ENCODE measurements around the gene FCGBP.
"Not testable (repeated sequence)": the region's sequence is repeated elsewhere in the genome, so short reads cannot be mapped to it uniquely, and the experiment has no call there.

Gene FCGBP

DNA sequence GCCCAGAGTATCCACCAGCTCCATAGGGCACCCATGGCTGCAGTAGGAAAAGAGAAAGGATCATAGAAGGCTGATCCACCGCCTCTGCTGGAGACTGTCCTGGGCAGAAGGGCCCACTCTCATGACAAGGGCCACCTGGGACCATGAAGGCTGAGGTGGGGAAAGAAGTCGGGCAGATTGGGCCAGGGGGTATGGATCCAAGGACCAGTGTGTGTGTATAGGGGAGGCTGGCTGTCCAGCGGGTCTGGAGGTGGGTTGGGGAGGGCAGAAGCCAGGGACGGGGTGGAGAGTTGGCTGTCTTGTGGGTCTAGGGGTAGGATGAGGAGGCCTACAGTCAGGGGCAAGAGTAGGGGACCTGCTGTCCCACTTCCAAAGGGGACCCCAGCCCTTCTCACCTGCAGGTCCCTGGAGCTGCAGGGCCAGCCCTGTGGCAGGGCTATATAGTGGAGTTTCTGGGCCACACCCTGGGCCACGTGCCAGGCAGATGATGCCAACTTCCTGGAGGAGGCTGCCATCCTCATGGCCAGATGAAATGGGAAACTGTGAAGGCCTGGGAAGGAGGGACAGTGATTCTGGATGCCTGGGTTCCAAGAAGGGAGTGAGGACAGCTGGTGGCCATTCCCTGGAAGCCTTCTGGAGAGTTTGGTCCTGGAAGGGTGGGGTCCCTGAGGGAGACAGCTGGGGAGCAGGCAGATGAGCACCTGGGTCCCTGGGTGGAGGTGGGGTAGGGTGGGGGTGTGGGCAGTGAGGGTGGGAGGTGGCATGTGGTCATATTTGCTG is at the start of gene FCGBP:
Gene FCGBP, minus strand, starts transcription at position 51 of the 780 bp plus-strand sequence.
- DNase-seq, result no peak

DNA sequence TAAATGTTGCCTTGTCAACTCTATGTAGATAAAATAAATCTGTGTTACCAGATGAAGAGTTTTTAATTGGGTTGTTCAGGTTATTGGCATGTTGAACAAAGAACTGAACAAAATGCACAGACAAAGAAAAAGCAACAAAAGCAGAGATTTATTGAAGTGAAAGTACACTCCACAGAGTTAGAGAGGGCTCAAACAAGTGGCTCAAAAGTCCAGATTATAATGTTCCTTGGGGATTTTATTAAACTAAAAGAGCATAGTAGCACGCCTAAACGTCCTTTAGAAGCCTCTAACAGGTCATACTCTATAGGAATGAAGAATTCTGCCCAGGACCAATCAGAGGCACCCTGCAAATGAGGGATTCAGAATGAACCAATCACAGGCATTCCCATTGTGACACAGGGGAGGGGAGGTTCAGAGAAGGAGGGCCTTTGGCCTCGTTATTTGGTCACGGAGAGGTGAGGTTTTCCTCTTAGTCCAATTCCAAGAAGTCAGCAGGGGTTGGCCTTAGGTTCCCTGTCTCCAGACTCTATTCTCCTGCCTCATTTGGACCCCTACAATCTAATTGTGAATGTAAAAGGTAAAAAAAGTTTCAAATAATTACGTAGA is 49.4 kb upstream of the FCGBP start:
- no peak for DNase-seq

DNA sequence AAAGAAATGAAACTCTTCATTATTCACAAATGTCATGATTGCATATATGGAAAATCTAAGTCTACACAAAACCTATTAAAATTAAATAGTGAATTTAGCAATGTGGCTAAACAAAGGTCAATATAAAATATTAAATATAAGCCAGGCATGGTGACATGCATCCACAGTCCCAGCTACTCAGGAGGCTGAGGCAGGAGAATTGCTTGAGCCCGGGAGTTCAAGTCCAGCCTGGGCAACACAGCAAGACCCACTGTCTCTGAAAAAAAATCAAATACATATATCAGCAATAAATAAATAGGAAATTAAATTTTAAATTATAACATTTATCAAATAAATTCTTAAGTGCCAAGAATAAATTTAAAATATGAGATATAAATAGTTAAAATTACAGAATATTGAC is 48.4 kb upstream of the FCGBP start:
- DNase-seq, result no peak

DNA sequence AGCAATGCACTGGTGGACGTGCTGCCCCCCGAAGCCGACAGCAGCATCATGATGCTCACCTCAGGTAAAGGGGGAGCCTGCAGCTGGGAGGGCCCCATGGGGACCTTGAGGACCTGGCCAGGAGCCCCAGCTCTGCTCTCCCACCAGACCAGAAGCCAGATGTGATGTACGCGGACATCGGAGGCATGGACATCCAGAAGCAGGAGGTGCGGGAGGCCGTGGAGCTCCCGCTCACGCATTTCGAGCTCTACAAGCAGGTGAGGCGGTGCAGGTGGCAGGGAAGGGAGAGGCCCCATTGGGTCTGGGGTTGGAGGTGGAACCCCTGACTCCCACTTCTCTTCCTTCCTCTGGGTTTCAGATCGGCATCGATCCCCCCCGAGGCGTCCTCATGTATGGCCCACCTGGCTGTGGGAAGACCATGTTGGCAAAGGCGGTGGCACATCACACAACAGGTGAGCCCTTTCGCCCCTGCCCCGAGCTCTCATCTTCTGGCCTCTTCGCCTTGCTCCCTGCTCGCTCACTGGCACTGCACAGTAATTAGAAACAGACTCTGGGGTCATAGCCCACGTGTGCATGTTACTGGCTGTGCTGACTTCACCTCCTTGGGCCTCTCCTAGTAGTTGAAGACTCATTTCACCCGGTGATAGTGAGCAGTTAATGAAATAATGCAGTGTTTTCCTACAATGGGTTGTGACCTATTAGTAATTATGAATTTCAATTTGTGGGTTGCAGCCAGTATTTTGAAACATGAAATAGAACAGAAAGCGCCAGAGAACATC is 40.1 kb upstream of the FCGBP start:
- no peak for DNase-seq

DNA sequence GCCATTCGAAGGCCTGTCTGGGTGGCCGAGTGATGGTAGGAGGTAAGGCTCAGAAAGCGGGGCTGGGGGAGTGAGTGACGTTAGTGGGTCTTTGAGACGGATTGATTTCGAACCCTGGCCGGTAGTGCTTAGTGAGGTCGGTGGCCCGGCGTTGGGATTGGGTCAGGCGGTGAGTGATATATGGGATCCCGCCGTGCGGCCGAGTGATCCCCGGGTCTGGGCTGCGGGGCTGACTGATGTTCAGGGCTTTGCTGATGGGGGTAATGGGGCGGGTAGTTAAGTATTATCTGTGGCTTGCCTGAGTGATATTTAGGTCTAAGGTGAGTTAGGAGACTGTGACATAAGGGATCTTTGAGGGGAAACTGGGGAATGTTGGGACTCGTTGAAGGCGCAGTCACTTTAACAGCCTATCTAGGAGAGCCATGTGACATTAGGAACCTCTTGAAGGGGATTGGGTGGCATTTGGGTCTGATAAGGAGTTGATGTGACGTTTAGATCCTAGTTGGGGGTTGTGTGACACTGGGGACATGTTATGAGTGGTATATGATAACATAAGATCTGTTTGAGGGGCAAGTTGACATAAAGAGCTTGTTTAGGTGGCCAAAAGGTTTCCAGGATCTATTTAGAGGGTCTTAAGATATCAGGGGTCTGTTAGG is 37.1 kb upstream of the FCGBP start:
- DNase-seq, result no peak

DNA sequence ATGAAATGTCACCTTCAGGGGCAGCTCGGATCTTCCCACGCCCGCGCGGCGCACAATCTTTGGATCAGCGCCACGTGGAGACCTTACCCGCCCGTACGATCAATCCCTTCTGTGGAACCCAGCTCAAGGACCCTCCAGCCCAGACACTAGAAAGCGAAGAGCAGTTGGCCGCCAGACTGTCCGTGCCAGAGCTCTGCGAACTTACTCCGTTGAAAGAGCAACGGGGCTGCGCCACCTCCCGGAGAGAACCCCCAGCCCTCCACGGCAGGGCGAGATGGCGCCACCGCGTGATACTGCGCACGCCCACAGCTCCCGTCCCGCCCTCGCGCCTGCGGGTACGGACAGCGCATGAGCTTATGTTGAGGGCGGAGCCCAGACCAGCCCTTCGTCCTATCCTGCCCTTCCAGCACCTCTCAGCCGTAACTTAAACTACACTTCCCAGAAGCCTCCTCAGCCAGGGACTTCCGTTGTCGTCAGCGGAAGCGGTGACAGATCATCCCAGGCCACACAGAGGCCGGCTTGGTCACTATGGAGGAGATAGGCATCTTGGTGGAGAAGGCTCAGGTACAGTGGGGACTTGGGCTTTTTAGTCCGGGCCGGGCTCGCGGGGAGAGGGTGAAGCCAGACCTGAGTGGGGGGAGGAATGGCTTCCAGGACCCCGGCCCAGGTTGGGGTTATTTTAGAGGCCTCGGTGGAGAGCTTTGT is 36.4 kb upstream of the FCGBP start, which contains the start of gene PSMC4:
Gene PSMC4, plus strand, starts transcription at position 491 of the 705 bp plus-strand sequence. Its CDS starts 38 bp downstream, at position 529.
- peak; percentile 99 for DNase-seq

DNA sequence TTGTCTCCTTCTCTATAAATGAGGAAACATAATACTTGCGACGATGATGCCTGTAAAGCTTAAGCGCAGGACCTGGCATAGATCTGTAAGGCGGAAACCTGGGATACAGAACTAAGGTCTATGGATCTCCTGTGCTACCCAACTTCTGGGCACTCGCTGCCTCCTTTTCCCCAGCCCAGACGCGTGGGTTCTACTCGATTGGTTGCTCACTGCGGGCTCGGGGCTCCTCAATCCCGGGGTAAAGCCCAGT is 35.9 kb upstream of the FCGBP start:
- DNase-seq, result no peak

DNA sequence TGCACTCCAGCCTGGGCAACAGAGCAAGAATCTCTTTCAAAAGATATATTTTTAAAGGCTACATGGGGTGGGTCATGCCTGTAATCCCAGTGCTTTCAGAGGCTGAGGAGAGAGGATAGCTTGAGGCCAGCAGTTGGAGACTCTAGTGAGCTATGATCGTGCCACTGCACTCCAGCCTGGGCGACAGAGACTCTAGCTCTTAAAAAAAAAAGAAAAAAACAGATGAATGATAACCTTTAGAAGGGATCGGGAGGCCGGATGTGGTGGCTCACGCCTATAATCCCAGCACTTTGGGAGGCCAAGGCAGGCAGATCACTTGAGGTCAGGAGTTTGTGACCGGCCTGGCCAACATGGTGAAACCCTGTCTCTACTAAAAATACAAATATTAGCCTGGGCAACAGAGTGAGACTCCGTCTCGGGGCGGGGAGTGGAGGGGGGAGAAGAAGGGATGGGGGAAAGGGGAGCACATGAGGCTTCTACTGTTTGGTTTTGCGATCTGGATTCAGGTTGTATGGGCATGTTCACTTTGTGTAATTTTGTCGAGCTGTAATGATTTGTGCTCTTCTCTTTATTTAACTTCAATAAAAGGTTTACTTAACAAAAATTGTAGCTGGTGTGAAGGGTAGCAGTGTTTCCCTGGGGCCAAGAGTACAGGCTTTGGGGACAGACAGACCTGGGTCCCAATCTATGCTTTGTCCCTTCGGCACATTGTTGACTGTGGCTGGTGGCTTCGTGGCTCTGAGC is 35.4 kb upstream of the FCGBP start:
- DNase-seq, result no peak

DNA sequence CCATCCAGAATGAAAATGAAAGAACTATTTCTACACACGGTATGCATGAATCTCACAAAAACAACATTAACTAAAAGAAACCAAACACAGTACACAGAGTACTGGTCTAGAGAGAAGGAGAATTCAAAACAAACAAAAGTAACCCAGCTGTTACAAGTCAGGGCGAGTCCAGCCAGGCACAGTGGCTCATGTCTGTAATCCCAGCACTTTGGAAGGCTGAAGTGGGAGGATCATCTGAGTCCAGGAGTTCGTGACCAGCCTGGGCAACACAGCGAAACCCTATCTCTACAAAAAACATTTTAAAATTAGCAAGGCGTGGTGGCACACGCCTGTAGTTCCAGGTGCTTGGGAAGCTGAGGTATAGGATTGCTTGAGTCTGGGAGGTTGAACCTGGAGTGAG is 34.8 kb upstream of the FCGBP start:
- DNase-seq, result no peak

DNA sequence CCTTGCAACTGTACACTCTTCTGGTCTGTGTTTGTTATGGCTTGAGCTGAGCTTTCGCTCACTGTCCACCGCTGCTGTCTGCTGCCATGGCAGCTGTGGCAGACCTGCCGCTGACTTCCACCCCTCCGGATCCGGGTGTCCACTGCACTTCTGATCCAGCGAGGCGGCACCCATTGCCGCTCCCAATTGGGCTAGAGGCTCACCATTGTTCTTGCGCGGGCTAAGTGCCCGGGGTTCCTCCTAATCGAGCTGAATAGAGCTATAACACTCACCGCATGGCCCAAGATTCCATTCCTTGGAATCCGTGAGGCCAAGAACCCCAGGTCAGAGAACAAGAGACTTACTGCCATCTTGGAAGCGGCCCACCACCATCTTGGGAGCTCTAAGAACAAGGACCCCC is 34.4 kb upstream of the FCGBP start:
- DNase-seq, result no peak

DNA sequence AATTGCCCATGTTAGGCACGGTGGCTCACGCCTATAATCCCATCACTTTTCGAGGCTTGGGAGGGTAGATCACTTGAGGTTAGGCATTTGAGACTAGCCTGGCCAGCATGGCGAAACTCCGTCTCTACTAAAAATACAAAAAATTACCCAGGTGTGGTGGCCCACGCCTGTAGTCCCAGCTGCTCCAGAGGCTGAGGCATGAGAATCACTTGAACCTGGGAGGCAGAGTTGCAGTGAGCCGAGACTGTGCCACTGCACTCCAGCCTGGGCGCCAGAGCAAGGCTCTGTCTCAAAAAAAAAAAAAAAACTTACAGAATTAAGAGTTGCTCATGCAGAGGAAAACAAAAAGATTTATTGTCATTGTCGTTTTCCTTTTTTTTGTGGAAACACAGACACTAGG is 33.1 kb upstream of the FCGBP start:
- DNase-seq, result no peak

DNA sequence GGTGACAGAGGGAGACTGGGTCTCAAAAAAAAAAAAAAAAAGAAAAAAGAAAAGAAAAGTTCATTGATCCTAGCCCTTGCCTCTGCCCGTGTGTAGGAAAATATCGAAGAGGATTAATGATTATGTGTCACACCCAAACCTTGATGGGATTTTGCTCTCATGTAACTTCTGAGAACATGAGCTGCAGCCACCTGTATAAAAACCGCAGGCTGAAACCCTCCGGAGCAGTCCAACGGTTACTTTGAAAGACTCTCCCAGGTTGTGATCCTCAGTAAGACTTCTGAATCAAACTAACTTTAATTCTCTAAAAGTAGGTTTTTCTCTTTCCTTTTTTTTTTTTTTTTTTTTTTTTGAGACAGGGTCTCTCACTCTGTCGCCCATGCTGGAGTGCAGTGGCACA is 32.2 kb upstream of the FCGBP start:
- no peak for DNase-seq

DNA sequence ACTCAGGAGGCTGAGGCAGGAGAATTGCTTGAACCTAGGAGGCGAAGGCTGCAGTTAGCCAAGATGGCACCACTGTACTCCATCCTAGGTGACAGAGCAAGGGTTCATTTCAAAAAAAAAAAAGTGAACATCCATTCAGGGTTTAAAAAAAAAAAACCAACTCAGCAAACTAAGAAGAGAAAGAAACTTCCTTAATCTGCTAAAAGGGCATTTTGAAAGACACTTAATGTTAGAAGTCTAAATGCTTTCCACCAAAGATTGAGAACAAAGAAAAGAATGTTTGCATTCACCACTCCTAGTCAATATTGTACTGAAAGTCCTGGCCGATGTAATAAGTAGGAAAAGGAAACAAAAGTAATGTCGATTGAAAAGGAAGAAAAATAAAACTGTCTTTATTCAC is 29.5 kb upstream of the FCGBP start:
- DNase-seq, result no peak

DNA sequence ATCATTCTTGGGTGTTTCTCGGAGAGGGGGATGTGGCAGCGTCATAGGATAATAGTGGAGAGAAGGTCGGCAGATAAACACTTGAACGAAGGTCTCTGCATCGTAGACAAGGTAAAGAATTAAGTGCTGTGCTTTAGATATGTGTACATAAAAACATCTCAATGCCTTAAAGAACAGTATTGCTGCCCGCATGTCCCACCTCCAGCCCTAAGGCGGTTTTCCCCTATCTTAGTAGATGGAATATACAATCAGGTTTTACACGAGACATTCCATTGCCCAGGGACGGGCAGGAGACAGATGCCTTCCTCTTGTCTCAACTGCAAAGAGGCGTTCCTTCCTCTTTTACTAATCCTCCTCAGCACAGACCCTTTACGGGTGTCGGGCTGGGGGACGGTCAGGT is 25.0 kb upstream of the FCGBP start:
- DNase-seq, result not testable (repeated sequence)

DNA sequence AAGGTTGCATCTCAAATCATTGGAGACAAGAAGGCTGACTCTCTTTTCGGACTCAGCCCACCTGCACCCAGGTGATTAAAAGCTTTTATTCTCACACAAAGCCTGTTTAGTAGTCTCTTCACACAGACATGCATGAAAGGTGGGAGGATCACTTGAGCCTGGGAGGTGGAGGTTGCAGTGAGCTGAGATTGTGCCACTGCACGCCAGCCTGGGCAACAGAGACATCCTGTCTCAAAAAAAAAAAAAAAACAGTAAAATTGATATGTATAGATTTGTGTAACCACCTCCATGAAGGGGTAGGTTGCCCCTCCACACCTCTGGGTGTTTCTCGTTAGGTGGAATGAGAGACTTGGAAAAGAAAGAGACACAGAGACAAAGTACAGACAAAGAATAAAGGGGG is 24.5 kb upstream of the FCGBP start:
- not testable (repeated sequence) for DNase-seq

DNA sequence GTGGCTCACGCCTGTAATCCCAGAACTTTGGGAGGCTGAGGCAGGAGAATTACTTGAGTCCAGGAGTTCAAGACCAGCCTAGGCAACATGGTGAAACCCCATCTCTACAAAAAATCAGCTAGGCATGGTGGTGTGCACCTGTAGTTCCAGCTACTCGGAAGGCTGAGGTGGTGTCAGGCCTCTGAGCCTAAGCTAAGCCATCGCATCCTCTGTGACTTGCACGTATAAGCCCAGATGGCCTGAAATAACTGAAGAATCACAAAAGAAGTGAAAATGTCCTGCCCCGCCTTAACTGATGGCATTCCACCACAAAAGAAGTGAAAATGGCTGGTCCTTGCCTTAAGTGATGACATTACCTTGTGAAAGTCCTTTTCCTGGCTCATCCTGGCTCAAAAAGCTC is 23.5 kb upstream of the FCGBP start:
- not testable (repeated sequence) for DNase-seq

DNA sequence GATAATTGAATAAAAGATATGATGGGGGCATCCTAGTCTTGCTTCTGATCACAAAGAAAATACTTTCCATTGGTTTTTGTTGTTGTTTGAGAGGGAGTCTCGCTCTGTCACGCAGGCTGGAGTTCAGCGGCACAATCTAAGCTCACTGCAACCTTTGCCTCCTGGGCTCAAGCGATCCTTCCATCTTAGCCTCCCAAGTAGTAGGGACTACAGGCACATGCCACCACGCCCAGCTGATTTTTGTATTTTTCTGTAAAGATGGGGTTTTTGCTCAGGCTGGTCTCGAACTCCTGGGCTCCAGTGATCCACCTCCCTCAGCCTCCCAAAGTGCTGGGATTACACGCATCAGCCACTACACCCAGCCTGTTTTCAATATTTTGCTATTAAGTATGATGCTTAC is 19.5 kb upstream of the FCGBP start:
- DNase-seq, result no peak

DNA sequence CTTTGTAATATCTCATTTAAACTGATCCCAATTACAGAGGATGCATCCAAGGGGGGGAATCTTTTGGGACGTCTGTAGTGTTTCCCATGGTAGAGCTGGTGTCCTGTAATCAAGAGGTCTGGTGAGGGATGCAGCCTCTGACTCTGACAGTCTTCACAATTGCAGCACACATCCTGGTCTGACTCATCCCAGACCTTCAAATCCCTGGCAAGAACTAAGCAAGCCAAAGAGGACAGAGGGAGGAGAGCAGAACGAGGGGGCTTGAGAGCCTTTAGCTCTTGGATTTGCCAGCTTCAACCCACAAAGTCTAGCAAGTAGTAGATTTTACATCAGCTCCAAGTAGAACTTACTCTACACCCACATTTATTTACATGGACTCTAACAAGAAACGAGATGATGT is 17.3 kb upstream of the FCGBP start:
- no peak for DNase-seq

DNA sequence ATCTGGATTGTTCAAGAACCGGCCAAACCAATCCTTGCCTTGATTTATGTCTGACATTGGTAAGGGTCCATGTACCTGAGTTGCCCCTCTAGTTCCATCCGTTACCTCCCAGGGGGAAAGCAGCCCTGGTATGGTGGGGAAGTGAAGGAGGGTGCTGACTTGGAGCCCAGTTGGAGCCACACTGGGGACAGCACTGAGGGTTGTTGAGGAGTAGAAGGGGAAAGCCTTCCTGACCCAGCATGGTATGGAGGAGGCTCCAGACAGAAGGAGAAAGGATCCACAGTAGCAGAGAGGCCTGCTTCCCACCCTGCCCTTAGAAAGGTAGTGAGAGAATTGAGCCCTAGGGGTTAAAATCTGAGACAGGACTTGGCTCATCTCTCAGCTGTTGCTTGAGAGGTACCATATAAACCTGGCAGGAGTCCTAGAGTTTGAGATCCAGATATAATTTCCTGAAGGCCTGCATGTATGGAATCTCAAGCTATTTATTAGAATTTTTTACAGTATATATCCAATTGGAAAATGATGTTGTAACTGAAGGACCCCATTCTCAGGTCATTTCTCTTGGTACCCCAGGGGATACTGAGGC is 16.7 kb upstream of the FCGBP start:
- no peak for DNase-seq

DNA sequence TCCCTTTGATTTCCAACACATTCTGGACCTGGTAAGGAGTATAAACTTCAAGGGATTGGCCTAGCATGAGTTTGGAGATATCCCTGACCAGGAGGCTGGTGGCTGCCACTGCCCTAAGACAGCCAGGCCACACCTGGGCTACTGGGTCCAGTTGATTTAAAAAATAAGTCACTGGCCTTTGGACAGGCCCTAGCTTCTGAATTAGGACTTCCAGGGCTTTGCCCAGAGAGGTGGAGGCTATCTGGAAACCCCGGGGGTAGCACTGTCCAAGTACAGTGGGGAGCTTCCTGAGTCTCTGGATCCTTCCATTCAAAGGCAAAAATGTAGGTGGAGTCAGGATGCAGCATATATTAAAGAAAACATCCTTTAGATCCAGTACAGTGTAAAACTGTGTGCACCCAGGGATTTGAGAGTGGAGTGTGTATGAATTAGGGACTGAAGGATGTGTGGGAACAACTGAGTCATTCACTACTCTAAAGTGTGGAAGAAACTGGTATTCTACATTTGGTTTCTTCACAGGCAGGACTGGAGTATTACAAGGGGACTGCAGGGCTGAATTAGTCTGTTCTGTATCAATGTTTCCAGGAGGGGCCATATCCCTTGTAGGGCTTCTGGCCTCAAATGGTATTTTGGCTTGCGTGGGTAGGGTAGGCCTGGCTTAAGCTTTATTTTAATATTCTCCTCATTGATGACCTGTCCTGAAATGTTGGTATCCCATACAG is 14.8 kb upstream of the FCGBP start:
- DNase-seq, result no peak

DNA sequence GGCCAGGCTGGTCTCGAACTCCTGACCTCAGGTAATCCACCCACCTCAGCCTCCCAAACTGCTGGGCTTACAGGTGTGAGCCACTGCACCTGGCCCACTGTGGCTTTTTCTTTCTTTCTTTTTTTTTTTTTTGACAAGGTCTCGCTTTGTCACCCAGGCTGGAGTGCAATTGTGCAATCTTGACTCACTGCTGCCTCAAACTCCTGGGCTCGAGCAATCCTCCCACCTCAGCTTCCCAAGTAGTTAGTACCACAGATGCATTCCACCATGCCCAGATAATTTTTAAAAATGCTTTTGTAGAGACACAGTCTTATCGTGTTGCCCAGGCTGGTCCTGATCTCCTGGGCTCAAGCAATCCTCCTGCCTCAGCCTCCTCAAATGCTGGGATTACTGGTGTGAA is 12.1 kb upstream of the FCGBP start:
- no peak for DNase-seq

Data from SHP77 treated with DMSO at 0.1 percent for 48 hours (cell line).